ENCODE measurements around the gene MAP3K5.
A peak's percentile ranks its signal among the peaks of the same experiment; 100 is the strongest.

Gene MAP3K5

GRCh38 chr6:136734977-136735376, 57.3 kb downstream of the MAP3K5 start:
- no peak for DNase-seq (ENCODE audit: low read depth)
- no peak for TF ChIP-seq CTCF (IDR thresholded peaks at IDR 0.05; ENCODE audit: control insufficient read depth, extremely low read depth, insufficient read depth)
- H3K4me3 ChIP-seq (ENCODE audit: low read depth, low read length) = no peak overlapping the region

DNA sequence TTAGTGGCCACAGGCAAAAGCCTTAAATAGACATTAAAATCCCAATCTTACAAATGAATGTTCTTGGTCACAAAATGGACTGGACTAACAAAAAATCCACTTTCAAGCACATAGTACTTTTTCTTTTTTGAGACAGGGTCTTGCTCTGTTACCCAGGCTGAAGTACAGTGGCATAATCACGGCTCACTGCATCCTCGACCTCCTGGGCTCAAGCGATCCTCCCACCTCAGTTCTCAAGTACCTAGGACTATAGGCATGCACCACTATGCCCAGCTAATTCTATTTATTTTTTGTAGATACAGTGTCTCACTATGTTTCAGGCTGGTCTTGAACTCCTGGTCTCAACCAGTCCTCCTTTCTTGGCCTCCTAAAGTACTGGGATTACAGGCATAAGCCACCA, 59.4 kb downstream of the MAP3K5 start:
- H3K4me3 ChIP-seq (ENCODE audit: low read depth, low read length) = no peak overlapping the region
- DNase-seq (ENCODE audit: low read depth) = no peak
- TF ChIP-seq CTCF (IDR thresholded peaks at IDR 0.05; ENCODE audit: control insufficient read depth, extremely low read depth, insufficient read depth) = no peak

GRCh38 chr6:136729832-136730231, 62.4 kb downstream of the MAP3K5 start:
- TF ChIP-seq CTCF (IDR thresholded peaks at IDR 0.05; ENCODE audit: control insufficient read depth, extremely low read depth, insufficient read depth) = no peak

GRCh38 chr6:136728976-136729515, 63.2 kb downstream of the MAP3K5 start:
- TF ChIP-seq CTCF (IDR thresholded peaks at IDR 0.05; ENCODE audit: control insufficient read depth, extremely low read depth, insufficient read depth) = no peak
- DNase-seq (ENCODE audit: low read depth) = no peak
- H3K4me3 ChIP-seq (ENCODE audit: low read depth, low read length) = no peak overlapping the region

More at GRCh38 chr6:136729832-136730231, 62.4 kb downstream of the MAP3K5 start:
- DNase-seq (ENCODE audit: low read depth) = no peak
- H3K4me3 ChIP-seq (ENCODE audit: low read depth, low read length) = no peak overlapping the region

GRCh38 chr6:136728033-136728939, 64.0 kb downstream of the MAP3K5 start:
- DNase-seq (ENCODE audit: low read depth) = no peak
- no peak overlapping the region for H3K4me3 ChIP-seq (ENCODE audit: low read depth, low read length)
- TF ChIP-seq CTCF (IDR thresholded peaks at IDR 0.05; ENCODE audit: control insufficient read depth, extremely low read depth, insufficient read depth) = no peak

DNA sequence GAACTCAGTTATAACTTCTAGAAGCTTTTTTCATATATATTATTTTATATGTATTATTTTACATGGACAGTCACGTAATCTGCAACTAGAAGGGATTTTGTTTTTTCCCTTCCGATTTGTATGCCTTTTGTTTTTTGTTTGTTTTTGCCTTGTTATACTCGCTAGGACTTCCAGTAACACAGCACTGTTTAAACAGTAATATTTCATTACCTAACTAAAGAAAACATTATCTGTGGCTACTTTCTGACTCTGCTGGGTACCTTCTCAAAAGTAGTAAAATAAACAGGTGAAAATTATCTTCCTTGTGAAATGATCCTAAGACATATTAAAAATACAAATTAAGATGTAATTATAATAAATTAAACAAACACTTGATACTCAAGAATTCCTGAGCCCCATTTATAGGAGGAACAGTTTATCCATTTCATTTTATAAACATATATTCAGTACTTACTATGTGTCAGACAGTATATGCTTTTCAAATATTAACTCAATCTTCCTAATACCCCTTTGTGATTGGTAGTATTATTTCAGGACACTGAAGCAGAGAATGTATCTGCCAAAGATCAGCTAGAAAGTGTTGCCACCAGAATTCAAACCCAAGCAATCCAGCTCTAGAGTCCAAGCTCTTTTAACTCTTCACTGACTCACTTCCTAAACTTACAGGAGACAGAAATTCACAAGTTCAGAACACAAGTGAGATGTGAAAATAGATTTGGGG, 65.3 kb downstream of the MAP3K5 start:
- no peak for TF ChIP-seq CTCF (IDR thresholded peaks at IDR 0.05; ENCODE audit: control insufficient read depth, extremely low read depth, insufficient read depth)
- peak; percentile 59 for DNase-seq (ENCODE audit: low read depth)
- no peak overlapping the region for H3K4me3 ChIP-seq (ENCODE audit: low read depth, low read length)

Measured in LNCaP clone FGC (cell line).